Kidney (tissue), 14 donors: ENCODE results near the gene DTX4. TPM values are rescaled to one million over a fixed set of nuclear protein-coding genes. Genes with fewer than 3 reads are reported as not detected.

Experiments
- DNase-seq, 5 donors: peaks; one replicate each; pipeline ENCODE4 v3.0.0-alpha.2; 2013 to 2020
- FAIRE-seq: peaks from 2 replicates; lab custom pipeline; 2012; peaks lifted over from hg19 to GRCh38; lab: Jason Lieb, UNC
- H3K27ac ChIP-seq, 2 donors: one replicate each; pipeline ENCODE4 v1.7.0; 2013; ENCODE audit warnings: low read depth in 2 of 2, low read length in 2 of 2, inconsistent platforms in 1 of 2
- H3K27me3 ChIP-seq: one replicate; pipeline ENCODE4 v1.7.1; 2013; ENCODE audit warnings: low read length, inconsistent platforms; ENCODE audit not compliant: control insufficient read depth, insufficient read depth
- H3K36me3 ChIP-seq, 3 donors: one replicate each; pipeline versions ENCODE4 v1.7.0 to v1.7.1; 2013; ENCODE audit warnings: low read length in 3 of 3, control low read depth in 1 of 3, inconsistent platforms in 1 of 3; ENCODE audit not compliant: insufficient read depth in 3 of 3, control insufficient read depth in 2 of 3
- H3K4me1 ChIP-seq, 3 donors: one replicate each; pipeline versions ENCODE4 v1.7.0 to v1.7.1; 2013; ENCODE audit warnings: low read length in 3 of 3, inconsistent platforms in 1 of 3, low read depth in 1 of 3; ENCODE audit not compliant: control insufficient read depth in 2 of 3, insufficient read depth in 2 of 3
- H3K4me3 ChIP-seq, 3 donors: one replicate each; pipeline versions ENCODE4 v1.7.0 to v1.8.1; 2013; ENCODE audit warnings: low read length in 3 of 3, control low read depth in 1 of 3, inconsistent platforms in 1 of 3
- H3K9ac ChIP-seq, 3 donors: one replicate each; pipeline versions ENCODE4 v1.7.0 to v1.7.1; 2013; ENCODE audit warnings: low read length in 3 of 3, control low read depth in 1 of 3, inconsistent platforms in 1 of 3
- H3K9me3 ChIP-seq, 3 donors: one replicate each; pipeline versions ENCODE4 v1.7.0 to v1.7.1; 2013; ENCODE audit warnings: low read length in 3 of 3, control low read depth in 1 of 3, inconsistent platforms in 1 of 3; ENCODE audit not compliant: control insufficient read depth in 2 of 3, insufficient read depth in 1 of 3
- CTCF ChIP-seq: IDR thresholded peaks from 3 replicates; pipeline ENCODE4 v1.5.1; 2012; ENCODE audit warnings: mild to moderate bottlenecking, moderate library complexity, borderline replicate concordance; ENCODE audit not compliant: insufficient read depth; ENCODE audit errors: extremely low read depth
- intact Hi-C: fragments of 100-400 bp; cut with DNase I; formaldehyde crosslinking; loops from one replicate; pipeline ENCODE4 v1.11.1; 2022
- polyA plus RNA-seq: library from polyadenylated mRNA; stranded (reverse); fragments of 350-450 nt; fragmentation: Illumina TruSeq; extraction: RNeasy Lipid Tissue Mini Kit (QIAGEN cat#74804); gene quantifications from one replicate; pipeline ENCODE4 v1.2.3, GENCODE V29; 2014; ENCODE audit warnings: low read depth, low replicate concordance; ENCODE audit not compliant: insufficient read depth
- total RNA-seq: library from RNA; stranded (reverse); fragmentation: NEBNext Ultra II Directional; extraction: Animal tissue kit (Norgen Biotek cat#: 25700); gene quantifications from one replicate; pipeline ENCODE4 v1.2.1, GENCODE V29; 2021
- donor health status: control.
- donor health status: control.
- donor health status: control.
- donor health status: control.
- donor health status: control.
- donor health status: DM: yes; HTN: yes; CAD: no.
- donor health status: Normal renal cell carcinoma (clear cell type).

DTX4 gene
- total and polyA plus RNA-seq, 2 donors from 2014 or later, result 7.2 to 21.8 TPM

GRCh38 chr11:59224351-59224928 lies 52.5 kb downstream of the DTX4 start:
- Histone ChIP-seq H3K4me3 (no peak overlapping the region), H3K9me3 (no peaks in the 10 kb centered on the region), H3K4me1 (peaks cover 0 to 3% (median 0%) of the 10 kb centered on the region in 3 donors), H3K9ac (no peak overlapping the region), H3K27ac (peak overlapping the region in 1 of 2 donors; percentile 54), H3K27me3 (no peaks in the 10 kb centered on the region), H3K36me3 (no peaks in the 10 kb centered on the region)
- intact Hi-C loops, result no loop called here
- no peak for TF ChIP-seq CTCF
- FAIRE-seq (no peak), DNase-seq (peak in 2 of 5 donors; percentile 59 to 89)

- FAIRE-seq (no peak), DNase-seq (no peak)
- TF ChIP-seq CTCF, result no peak
- H3K27ac ChIP-seq, result peak overlapping the region in 1 of 2 donors; percentile 51
- H3K27me3 ChIP-seq, result no peaks in the 10 kb centered on the region
- no peak overlapping the region for H3K9ac ChIP-seq
- intact Hi-C loops, result no loop called here
- no peaks in the 10 kb centered on the region for H3K36me3 ChIP-seq
- peaks cover 0 to 3% (median 0%) of the 10 kb centered on the region in 3 donors for H3K4me1 ChIP-seq
- H3K4me3 ChIP-seq, result no peak overlapping the region
- H3K9me3 ChIP-seq, result no peaks in the 10 kb centered on the region
These were observed 53.1 kb downstream of the DTX4 start for GRCh38 chr11:59225017-59225416.

DNA sequence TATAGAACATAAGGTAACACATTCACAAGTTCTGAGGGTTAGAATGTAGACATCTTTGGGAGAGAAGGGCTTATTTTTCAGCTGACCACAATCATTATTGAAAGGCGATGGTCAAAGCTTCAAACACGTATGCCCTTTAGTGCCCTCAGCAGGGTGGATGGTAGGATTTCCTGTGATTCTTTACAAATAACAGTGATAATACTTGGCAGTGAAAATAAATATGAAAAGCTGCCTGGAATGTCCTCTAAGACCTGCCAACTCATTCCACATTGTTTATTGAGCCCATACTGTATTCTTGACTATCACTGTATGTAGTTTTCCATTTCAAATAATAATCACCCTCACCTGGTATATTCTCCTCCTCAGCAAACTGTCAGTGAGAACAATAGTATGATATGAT lies 54.5 kb downstream of the DTX4 start:
- no peak overlapping the region for H3K9ac ChIP-seq
- no peaks in the 10 kb centered on the region for H3K27me3 ChIP-seq
- no peak overlapping the region for H3K27ac ChIP-seq
- H3K36me3 ChIP-seq, result no peaks in the 10 kb centered on the region
- TF ChIP-seq CTCF, result no peak
- DNase-seq (no peak), FAIRE-seq (no peak)
- intact Hi-C loops, result no loop called here
- H3K4me3 ChIP-seq, result no peak overlapping the region
- peaks cover 0 to 3% (median 0%) of the 10 kb centered on the region in 3 donors for H3K4me1 ChIP-seq
- H3K9me3 ChIP-seq, result no peaks in the 10 kb centered on the region

GRCh38 chr11:59240322-59240721 lies 68.4 kb downstream of the DTX4 start:
- Histone ChIP-seq H3K4me3 (no peak overlapping the region), H3K9ac (no peak overlapping the region), H3K9me3 (no peaks in the 10 kb centered on the region), H3K27me3 (no peaks in the 10 kb centered on the region), H3K27ac (no peak overlapping the region), H3K36me3 (no peaks in the 10 kb centered on the region), H3K4me1 (no peaks in the 10 kb centered on the region)
- intact Hi-C loops, result no loop called here
- no peak for TF ChIP-seq CTCF
- DNase-seq (no peak), FAIRE-seq (no peak)
